ENCODE data around the gene CACNA1E. TPM values are rescaled to one million over a fixed set of nuclear protein-coding genes. Genes with fewer than 3 reads are reported as not detected.

Gene CACNA1E
- total and polyA plus RNA-seq, 10 donors, result 0.02 to 6.1 (median 1.2) TPM

GRCh38 chr1:181601186-181601950, 118.1 kb downstream of the CACNA1E start:
- Histone ChIP-seq H3K4me1 (no peaks in the 10 kb centered on the region), H3K4me3 (no peak overlapping the region), H3K9me3 (peaks cover 0 to 6% (median 0%) of the 10 kb centered on the region in 8 donors), H3K27me3 (replicated peaks in 1 of 7) (no peaks in the 10 kb centered on the region), H3K36me3 (no peaks in the 10 kb centered on the region), H3K27ac (no peak overlapping the region)
- TF ChIP-seq POLR2AphosphoS5 (IDR thresholded peaks at IDR 0.05) (no peak), POLR2A (IDR thresholded peaks at IDR 0.05) (no peak)
- TF ChIP-seq, protein P1, sequence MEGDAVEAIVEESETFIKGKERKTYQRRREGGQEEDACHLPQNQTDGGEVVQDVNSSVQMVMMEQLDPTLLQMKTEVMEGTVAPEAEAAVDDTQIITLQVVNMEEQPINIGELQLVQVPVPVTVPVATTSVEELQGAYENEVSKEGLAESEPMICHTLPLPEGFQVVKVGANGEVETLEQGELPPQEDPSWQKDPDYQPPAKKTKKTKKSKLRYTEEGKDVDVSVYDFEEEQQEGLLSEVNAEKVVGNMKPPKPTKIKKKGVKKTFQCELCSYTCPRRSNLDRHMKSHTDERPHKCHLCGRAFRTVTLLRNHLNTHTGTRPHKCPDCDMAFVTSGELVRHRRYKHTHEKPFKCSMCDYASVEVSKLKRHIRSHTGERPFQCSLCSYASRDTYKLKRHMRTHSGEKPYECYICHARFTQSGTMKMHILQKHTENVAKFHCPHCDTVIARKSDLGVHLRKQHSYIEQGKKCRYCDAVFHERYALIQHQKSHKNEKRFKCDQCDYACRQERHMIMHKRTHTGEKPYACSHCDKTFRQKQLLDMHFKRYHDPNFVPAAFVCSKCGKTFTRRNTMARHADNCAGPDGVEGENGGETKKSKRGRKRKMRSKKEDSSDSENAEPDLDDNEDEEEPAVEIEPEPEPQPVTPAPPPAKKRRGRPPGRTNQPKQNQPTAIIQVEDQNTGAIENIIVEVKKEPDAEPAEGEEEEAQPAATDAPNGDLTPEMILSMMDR (IDR thresholded peaks at IDR 0.05 in 8 of 11, conservative IDR thresholded peaks at IDR 0.05 in 3 of 11), result no peak
- 75 to 95% (median 84%) methylated on average over 4 of the region's 4 CpGs for WGBS, 5 donors
- DNase-seq, result no peak
- intact Hi-C loops (cut with DNase I; ENCODE audit: low total_unique reads), result no loop called here

DNA sequence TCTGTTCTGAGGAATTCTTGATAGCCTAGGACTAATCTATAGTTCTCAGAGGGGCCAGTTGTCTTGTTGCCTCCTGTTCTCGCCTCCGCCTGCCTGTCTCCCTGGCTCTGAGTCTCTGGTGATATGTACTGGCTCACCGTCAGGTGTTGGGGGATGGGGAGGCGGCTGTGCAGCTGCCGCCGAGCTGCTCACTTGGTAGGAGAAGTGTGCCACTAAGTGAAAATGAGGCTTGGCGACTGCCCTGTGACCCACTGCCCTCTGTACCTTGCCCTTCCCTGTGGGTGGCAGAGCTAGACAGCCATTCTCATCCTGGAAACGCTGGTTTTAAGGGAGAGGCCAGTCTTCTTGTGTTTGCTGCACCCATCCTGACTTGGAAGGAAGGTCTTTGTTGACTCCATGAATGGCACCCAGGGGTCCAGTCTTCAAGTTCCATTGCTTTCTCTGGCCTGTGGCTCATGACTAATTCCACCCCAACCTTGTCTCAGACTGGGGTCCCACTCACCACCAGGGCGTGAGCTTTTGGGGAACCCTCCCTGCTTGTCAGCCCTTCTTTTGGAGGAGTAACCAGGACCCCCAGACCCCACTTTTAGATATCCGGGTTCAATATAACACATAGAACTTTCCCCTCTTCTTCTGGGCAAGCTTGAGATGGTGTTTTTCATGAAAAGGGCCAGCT, 120.6 kb downstream of the CACNA1E start:
- Histone ChIP-seq H3K9me3 (no peaks in the 10 kb centered on the region), H3K27me3 (replicated peaks in 1 of 7) (no peaks in the 10 kb centered on the region), H3K36me3 (no peaks in the 10 kb centered on the region), H3K4me1 (no peaks in the 10 kb centered on the region), H3K4me3 (no peak overlapping the region), H3K27ac (no peak overlapping the region)
- TF ChIP-seq POLR2AphosphoS5 (IDR thresholded peaks at IDR 0.05) (no peak), POLR2A (IDR thresholded peaks at IDR 0.05) (no peak)
- TF ChIP-seq, protein P1 (IDR thresholded peaks at IDR 0.05 in 8 of 11, conservative IDR thresholded peaks at IDR 0.05 in 3 of 11), result no peak
- DNase-seq, result no peak
- intact Hi-C loops (cut with DNase I; ENCODE audit: low total_unique reads), result no loop called here
- WGBS, 5 donors, result 80 to 87% (median 82%) methylated on average over 10 of the region's 10 CpGs

DNA sequence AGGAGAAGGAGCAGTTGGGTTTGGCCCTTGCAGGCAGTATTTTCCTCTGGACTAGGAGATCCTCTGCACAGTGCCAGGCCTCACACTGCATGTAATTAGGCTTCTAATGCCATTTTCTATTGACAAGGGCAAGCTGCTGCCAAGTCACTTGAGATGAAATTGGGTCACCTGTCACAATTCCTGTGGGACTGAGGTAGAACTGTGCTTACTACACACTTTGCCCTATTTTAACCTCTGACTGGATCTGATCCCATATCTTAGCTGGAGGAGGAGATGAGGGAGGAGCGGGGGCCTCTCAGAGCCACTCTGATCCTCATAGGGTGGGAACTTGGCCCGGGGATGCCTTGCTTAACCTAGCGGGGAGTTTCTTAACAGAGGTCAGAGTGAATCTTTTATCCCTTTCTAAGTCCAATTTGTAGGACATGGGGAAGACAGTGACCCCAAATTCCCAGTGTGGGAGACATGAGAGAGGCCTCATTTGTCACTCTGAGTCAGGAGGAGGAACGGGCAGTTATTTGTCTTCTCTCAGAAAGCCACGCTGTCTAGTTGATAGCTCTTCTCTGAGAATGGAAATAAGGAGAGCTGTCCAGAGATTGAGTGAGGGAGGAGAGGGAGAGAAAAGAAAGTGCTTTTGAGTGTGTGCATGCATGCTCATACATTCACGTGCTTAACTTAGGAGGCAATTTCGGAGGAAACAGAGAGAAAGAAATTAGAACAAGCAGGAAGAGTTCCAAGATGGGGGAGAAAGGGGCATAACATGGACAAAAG, 121.3 kb downstream of the CACNA1E start:
- TF ChIP-seq POLR2AphosphoS5 (IDR thresholded peaks at IDR 0.05) (no peak), POLR2A (IDR thresholded peaks at IDR 0.05) (no peak)
- TF ChIP-seq, protein P1 (IDR thresholded peaks at IDR 0.05 in 8 of 11, conservative IDR thresholded peaks at IDR 0.05 in 3 of 11), result no peak
- no peak overlapping the region for H3K4me3 ChIP-seq
- H3K27ac ChIP-seq, result no peak overlapping the region
- intact Hi-C loops (cut with DNase I; ENCODE audit: low total_unique reads), result no loop called here
- no peaks in the 10 kb centered on the region for H3K4me1 ChIP-seq
- no peak for DNase-seq
- no peaks in the 10 kb centered on the region for H3K9me3 ChIP-seq
- no peaks in the 10 kb centered on the region for H3K36me3 ChIP-seq
- 66 to 77% (median 72%) methylated on average over 7 of the region's 7 CpGs for WGBS, 5 donors
- no peaks in the 10 kb centered on the region for H3K27me3 ChIP-seq (replicated peaks in 1 of 7)

All from spleen (tissue), 11 donors.